Activated T-cell treated with anti-CD3 and anti-CD28 coated beads for 1 hour (primary cell): ENCODE measurements around the gene BUD31.

Source experiments
- DNase-seq: peaks from one replicate; pipeline ENCODE4 v3.0.0-alpha.2; 2020; ENCODE audit warnings: low read depth

The BUD31 gene

DNA sequence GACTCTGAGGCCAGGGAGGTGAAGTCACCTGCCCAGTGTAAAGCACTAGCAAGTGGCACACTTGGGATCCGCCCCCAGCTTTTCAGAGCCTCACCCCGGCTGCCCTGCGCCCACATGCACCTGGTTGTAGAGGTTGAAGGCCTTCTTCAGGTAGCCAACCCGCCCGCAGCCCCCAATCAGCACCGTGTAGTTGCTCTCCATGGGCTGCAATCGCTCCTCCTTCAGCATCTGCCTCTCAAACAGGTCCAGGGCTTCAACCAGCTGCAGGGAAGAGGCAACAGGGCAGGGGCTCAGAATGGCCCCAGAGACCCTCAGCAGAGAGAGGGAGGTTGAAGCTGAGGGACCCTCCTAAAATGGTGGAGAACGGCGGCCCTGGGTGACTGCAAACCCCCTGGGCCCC is 24.4 kb downstream of the BUD31 start:
- DNase-seq, result no peak

DNA sequence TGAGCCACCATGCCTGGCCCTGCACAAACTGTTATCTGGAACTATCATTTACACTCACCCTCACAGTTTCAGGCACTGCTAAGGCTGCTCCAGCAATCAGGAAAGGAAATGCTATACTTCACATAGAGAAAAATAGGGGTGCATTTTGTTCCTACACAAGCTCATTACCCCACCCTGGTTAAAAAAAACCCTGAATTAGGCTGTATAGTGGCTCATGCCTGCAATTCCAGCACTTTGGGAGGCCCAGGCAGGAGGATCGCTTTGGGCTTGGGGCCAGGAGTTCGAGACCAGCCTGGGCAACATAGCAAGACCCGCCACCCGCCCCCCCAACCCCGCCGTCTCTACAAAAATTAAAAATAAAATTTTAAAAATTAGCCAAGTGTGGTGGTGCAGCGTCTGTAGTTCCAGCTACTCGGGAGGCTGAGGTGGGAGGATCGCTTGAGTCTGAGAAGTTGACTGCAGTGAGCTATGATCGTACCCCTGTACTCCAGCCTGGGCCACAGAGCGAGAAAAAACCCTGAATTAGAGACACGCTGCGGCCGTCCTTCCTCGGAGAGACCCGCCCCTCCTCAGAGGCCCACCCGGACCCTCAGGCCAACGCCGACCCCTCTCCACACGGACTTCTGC is 29.3 kb downstream of the BUD31 start:
- DNase-seq, result no peak

DNA sequence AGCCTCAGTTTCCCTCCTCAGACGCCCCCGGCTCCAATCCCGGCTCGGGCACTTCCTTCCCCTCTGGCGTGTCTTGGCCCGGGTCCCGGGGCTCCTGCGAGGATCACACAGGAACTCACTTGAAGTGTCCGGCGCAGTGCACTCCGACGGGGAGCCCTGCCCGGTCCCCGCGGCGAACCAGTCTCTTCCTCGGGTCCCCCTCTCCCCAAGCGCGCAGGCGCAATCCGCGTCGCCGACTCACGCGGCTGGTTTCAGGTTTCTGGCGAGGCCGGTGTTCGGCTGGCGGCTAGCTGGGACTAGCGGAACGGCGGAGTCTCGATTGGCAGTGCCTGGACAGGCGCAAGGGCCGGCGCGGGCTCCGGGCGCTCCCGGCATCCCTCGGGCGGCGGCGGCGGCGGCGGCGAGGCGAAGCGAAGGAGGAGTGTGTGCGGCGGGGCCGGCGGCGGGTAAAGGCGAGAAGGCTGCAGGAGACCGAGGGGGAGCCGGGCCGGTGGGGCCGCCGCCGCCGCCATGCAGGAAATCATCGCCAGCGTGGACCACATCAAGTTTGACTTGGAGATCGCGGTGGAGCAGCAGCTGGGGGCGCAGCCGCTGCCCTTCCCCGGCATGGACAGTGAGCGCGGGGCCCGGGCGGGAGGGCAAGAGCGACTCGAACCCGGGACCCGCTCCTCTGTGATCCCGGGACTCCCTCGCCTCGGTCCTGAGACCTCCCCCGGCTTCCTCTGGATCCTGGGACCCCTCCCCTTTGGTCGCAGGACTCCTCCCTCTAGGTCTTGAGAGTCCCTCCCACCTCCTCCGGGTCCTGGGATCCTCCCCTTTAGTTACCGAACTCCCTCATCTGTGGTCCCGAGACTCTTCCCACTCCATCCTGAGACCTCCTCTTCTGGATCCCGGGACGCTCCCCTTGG is 30.1 kb downstream of the BUD31 start, which contains the start of the genes CPSF4 and PTCD1:
TSS of gene CPSF4 (plus strand) at position 371 of the 908 bp plus-strand sequence. CDS start at position 511, 140 bp downstream.
TSS of gene PTCD1 (minus strand) at position 226 of the 908 bp plus-strand sequence. CDS start 3,556 bp downstream, outside the sequence.
- DNase-seq, result peak; percentile 86

DNA sequence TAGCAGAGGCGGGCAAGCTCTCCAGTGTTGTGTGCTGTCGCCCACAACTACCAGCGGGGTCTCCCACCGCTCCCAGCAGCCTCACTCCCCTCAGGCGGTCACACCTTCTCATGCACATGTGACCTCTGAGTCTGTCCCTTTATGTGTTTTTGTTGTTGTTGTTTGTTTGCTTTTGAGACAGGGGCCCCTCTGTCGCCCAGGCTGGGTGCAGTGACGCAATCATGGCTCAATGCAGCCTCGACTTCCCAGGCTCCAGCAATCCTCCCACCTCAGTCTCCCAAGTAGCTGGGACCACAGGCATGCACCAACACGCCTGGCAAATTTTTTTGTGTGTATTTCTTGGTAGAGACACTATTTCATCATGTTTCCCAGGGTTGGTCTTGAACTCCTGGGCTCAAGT is 31.4 kb downstream of the BUD31 start:
- no peak for DNase-seq

DNA sequence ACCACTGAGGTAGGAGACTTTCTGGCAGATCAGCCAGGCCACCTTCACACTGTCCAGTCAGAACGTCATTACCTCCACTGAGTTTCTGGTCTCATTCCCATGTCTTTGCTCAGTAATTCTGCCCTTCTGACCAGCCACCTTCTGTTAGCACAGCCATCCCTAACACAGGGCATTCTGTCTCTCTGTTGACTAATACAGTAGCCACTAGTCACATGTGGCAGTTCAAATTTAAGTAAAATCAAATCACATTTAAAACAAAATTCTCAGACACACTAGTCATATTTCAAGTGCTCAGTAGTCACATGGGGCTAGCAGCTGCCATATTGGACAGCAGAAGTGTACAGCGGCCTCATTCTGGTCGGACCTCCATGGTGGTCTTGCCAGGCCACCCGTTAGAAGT is 37.3 kb downstream of the BUD31 start:
- DNase-seq, result no peak

DNA sequence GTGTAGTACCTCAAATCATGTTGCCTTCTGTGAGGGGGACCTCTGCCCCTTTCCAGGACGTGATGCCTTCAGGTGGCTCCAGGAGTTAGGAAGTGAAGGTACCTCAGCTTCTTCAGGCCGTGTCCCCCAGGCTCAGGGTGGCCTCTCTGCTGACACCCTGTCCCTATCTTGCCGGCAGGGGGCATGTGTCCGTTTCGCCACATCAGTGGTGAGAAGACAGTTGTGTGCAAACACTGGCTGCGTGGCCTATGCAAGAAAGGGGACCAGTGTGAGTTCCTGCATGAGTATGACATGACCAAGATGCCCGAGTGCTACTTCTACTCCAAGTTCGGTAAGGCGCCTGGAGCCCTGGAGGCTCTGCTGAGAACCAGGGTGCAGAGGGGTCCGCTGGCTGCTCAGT is 39.2 kb downstream of the BUD31 start:
- no peak for DNase-seq

DNA sequence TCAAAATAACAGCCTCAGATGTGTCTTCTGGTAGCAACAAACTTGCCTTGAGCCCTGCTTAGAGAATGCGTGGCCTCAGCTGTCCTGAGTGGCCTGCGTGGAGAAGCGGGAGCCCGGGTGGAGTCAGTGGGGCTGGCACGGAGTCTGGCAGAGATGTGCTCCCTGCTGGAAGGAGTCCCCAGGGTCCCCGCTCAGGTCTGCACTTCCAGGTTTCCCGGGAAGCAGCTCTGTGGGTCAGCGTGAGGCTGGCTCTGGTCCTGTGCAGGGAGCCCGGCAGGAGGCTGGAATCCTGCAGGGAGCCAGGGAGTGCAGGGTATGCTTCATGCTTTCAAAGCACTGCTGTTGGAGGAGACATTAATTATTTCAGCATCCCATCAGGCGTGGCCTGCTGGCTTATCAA is 40.1 kb downstream of the BUD31 start:
- no peak for DNase-seq

DNA sequence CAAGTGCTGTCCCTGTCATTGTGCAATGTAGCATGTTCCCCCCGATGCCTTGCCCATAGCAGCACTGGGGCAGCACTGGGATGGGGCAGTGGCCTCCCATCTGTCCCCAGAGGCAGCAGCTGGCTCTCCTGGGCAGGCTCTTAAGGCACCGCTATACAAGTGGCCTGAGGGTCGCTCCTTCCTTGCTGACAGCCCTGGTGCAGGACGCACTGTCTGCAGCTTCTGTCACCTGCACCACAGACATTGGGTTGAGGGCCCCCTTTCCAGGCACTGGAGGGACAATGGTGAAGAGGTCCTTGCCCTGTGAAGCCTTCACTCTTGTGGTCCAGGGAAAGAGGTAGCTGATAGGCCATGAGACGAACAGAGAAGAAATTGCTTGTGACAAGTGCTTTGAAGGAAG is 40.6 kb downstream of the BUD31 start:
- DNase-seq, result no peak

DNA sequence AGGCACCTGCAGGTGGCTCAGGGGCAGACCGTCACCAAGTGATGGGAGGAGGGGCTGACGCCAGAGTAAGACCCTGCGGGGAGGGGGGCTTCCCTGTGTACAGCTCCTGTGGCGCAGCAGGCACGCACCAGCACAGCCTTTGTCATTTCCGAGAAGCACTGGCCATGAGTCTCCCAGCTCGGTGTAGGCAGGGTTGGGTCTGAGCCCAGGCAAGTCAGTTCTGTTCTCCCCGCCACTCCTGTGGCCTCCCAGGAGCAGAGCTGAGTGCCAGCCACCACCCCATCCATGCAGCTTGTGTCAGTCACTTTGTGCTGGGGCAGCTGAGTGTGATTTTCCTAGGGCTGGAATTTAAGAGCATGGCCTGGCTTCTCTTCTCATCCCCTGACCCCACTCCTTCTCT is 43.2 kb downstream of the BUD31 start:
- DNase-seq, result no peak

DNA sequence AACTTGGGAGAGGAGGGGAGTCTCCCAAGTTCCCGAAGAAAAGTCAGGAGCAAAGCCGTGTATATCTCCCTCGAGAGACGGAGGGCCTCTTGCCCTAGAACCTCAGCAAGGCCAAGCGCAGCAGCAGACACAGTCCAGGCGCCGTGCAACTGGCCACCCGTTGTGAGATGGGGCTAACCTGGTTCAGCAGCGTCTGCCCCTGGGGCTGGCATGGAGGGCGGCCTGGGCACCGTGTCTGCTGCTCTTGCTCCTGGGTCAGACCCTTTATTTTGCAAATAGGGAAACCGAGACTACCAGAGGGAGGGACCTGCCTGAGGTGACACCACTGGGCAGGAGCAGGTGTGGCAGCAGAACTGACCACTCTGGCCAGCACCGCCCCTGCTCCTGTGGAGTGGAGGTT is 43.8 kb downstream of the BUD31 start:
- DNase-seq, result no peak

DNA sequence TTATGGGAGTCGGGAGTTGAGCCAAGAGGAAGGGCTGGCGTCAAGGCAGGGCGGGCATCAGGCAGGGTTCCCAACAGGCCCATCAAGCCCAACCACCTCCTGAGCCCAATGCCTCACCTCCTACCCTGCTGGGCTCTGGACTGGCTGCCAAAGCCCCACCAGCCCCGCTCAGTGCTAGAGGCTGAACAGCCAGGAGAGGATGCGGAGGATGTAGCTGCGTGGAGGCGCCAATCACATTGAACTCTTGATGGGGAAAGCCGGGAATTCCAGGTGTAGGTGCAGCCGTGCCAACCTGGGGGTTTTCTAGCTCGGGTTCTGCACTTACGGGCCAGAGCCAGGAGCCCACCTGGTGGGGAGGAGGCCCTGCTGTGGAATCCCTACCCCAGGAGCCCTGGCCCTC is 44.3 kb downstream of the BUD31 start:
- DNase-seq, result no peak

DNA sequence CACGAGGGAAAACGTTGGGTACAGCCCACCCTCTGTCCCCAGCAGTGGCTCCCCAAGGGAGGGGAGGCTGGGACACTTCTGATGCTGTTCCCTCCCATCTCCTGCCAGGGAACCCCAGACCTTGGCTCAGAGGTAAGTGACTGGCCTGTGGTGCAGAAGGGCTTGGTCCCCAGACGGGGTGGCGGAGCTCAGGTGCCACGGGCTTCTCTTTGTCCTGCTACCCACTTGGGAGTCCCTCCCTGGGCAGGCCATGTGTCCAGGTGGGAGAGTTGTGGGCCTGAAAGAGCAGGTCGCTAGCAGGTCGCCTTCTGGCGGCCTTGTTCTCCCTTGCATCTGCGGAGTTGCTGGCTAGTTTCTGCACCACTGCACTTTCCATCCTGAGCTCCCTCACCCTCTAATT is 47.1 kb downstream of the BUD31 start:
- no peak for DNase-seq

DNA sequence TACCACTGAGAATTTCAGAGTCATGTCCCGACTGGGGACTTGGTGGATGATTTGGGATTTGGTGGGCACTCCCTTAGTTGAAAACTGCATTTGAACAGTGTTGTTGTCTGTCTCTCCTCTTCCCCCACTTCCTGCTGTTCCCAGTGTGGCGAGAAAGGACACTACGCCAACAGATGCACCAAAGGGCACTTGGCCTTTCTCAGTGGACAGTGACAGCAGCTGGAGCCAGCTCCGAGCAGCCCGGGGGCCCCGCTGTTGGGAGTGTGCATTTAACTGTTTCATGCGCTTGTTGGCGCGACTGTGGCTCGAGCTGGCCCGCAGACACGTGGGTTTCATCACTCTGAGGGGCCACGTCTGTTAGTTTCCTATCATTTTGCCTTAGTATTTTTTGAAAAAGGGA is 47.5 kb downstream of the BUD31 start:
- no peak for DNase-seq

DNA sequence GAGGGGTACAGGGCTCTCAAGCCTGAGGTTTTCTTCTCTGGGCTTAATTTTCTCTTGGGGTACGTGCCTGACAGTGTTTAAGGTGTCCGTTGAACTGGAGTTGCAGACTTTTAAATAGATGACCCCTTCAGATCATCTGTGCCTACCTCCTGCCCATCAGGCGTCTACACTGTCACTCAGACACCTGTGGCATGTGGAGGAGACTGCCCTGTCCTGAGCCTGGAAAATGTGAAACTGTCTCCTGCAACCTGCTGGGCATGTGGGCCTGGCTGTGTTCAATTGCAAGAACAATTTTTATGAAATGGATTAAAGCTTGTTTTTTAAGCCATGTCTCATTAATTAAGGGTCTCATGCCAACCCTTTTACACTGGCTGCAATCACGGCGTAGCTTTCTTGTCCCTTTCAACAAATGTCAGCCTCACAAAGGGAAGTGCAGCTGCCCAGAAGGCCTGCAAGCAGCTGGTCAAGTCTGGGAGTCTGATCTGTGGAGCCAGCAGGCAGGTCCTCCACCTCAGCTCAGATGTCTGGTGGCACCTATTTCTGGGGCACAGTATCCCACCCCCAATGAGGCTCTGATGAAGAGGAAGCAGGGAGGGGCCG is 48.4 kb downstream of the BUD31 start:
- no peak for DNase-seq

DNA sequence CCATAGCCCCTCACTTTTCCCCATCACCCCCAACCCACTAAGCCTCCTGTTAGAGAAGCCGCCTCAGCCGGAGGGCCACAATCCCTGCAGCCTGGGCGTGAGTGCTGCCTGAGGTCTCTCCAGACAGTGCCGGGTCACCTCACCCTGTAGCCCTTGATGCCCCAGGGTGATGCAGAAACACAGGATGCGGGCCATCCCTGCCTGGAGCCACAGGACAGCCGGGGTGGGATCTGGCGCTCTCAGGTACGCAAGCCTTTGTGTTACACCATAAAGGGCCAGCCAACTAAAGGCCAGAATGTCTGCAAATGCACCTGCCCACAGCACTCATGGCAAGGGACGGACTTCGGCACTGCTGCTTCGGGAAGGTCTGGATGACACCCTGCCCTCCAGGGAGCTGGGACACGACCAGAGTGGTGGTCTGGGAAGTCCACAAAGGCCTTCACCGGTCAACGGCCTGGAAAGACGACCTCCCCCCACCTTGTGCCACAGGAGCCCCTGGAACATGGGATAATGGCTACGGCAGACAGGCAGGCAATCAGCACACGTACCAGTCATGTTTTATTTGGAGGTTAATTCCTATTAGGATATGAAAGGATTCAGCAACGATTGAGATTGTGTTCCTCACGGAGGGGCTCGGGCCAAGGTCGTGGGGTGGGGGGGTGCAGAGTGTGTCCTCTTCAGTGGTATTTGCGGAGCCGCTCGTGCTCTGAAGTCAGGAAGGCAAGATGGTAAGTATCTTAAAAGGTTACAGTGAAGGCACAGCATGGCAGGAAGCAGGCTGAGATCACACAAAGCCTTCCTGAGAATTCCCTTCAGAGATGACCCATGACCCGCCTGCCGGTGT is 49.1 kb downstream of the BUD31 start:
- DNase-seq, result no peak

DNA sequence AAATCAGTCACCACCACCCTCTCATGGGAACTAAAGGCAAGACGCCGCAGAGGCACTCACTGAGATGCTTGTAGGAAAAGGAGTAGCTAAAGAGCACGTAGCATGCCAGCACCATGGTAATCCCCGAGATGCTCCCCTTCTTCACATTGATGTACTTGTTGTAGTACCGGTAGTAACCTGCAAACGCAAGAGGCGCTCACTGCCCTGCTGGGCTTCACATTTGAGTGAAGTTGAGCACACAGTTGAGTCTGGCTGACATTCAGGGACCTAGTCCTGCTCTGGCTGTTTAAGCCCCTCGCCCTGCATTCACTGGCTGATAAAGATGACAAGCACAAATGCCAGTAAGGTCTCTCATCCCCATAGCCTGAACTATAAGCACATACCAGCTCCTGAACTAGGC is 50.3 kb downstream of the BUD31 start:
- DNase-seq, result no peak

DNA sequence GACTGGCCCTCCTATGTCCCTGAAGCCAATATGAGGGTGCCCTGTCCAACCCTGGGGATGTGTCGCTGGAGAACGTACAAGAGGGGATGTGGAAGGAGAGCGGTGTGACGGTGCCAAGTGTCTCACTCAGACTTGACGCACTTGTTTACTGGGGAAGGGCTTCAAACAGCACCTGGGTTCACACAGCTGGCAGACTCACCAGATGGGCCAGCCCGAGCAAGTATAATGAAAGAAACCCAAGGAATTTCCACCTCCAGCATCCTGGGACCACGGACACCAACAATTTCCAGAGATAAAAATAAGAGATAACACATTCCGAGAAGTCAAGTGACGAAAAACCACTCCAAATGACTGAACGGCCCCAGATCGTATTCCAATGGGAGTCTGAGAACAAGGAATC is 51.9 kb downstream of the BUD31 start:
- no peak for DNase-seq

DNA sequence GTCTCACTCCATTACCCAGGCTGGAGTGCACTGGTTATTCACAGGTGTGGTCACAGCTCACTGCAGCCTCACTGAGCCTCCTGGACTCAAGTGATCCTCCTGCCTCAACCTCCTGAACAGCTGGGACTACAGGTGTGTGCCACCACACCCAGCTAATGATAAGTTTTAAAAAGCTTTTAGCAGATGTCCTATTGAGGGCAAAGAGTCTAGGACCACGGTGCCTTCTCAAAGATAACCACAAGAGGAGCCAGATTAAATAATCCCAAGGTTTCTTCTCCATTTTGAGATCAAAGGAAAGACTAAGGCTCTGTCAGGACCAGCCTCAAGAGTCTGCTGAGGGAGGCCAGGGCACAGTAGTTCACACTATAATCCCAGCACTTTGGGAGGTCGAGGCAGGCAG is 52.5 kb downstream of the BUD31 start:
- DNase-seq, result no peak

DNA sequence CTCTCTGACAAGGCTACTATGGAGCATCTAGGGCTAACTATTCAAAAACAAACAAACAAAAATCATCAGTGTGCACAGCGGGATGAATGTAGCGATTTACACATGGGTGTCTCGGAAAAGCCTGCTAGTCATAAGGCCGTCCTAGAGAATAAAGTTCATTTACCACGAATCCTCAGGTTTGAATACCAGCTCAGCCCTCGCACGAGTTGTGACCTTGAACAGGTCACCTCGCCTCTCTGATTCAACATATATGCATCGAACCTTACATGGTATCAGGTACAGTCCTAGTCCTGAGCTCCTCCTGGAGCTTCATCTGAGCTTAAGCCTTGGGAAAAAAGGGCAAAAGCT is 56.6 kb downstream of the BUD31 start:
- DNase-seq, result no peak

DNA sequence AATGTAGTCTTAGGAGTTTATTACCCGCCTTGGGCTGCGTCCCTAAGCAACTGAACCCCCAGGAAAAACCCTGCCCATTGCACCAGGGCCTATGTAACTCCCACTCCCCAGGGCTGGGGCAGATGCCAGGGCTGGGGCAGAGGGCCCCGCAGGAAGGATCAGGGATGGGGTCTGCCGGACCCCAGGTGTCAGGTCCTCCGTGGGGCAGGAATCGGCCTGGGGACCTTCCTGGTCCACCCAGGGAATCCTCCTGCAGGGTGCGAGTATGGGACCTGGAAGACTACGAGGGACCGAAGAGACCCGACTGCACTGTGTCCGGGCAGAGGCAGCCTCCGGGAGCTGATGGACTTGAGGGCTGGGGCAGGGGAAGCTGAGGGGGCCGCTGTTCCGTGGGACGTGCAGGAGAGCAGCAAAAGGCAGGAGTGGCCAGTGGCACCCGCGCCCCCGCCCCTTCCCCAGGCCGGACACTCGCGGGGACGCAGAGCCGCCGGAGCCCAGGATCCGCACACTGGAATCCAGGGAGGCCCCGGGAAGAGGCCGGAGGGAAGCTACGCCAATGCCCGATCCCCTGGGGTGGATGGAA is 59.7 kb downstream of the BUD31 start:
- no peak for DNase-seq
